GM18517 (cell line): ENCODE data around the gene LRP11.
A peak's percentile ranks its signal among the peaks of the same experiment; 100 is the strongest.
"Not testable (repeated sequence)": the region's sequence is repeated elsewhere in the genome, so short reads cannot be mapped to it uniquely, and the experiment has no call there.

Experiments used
- ATAC-seq: cut with Tn5 transposase; IDR thresholded peaks from one replicate; pipeline ENCODE4 v1.9.1; 2021; ENCODE audit warnings: mild to moderate bottlenecking, moderate library complexity; ENCODE audit not compliant: unreplicated experiment

The LRP11 gene

GRCh38 chr6:149863698-149864577, at the start of gene LRP11:
Gene LRP11 (minus strand): TSS chr6:149864359. CDS start chr6:149864020, 339 bp downstream.
- ATAC-seq: peak; percentile 79

GRCh38 chr6:149913540-149914240, 49.5 kb upstream of the LRP11 start:
- ATAC-seq: no peak

- no peak for ATAC-seq
Observed at GRCh38 chr6:149913085-149913484, 48.9 kb upstream of the LRP11 start.

- ATAC-seq: not testable (repeated sequence)
Observed at GRCh38 chr6:149912680-149913079, 48.5 kb upstream of the LRP11 start.

- ATAC-seq: no peak
Observed at GRCh38 chr6:149910721-149911151, 46.6 kb upstream of the LRP11 start.

GRCh38 chr6:149909701-149910470, 45.7 kb upstream of the LRP11 start:
- no peak for ATAC-seq

GRCh38 chr6:149908480-149908879, 44.3 kb upstream of the LRP11 start:
- ATAC-seq: not testable (repeated sequence)

GRCh38 chr6:149907317-149907716, 43.2 kb upstream of the LRP11 start:
- no peak for ATAC-seq

- ATAC-seq: no peak
Observed at GRCh38 chr6:149906405-149906804, 42.2 kb upstream of the LRP11 start.

GRCh38 chr6:149905911-149906371, 41.8 kb upstream of the LRP11 start:
- ATAC-seq: no peak

GRCh38 chr6:149905371-149905910, 41.3 kb upstream of the LRP11 start:
- ATAC-seq: no peak

GRCh38 chr6:149904661-149905370, 40.7 kb upstream of the LRP11 start:
- ATAC-seq: no peak

GRCh38 chr6:149903938-149904611, 39.9 kb upstream of the LRP11 start:
- ATAC-seq: no peak

GRCh38 chr6:149901444-149902140, 37.4 kb upstream of the LRP11 start:
- no peak for ATAC-seq

- no peak for ATAC-seq
Observed at GRCh38 chr6:149900620-149901443, 36.7 kb upstream of the LRP11 start.

GRCh38 chr6:149899926-149900619, 35.9 kb upstream of the LRP11 start:
- no peak for ATAC-seq

GRCh38 chr6:149899486-149899885, 35.3 kb upstream of the LRP11 start:
- ATAC-seq: no peak

GRCh38 chr6:149898966-149899365, 34.8 kb upstream of the LRP11 start:
- no peak for ATAC-seq
